ENCODE data around the gene PRKN.
"Not testable (repeated sequence)": the region's sequence is repeated elsewhere in the genome, so short reads cannot be mapped to it uniquely, and the experiment has no call there.

Gene PRKN

DNA sequence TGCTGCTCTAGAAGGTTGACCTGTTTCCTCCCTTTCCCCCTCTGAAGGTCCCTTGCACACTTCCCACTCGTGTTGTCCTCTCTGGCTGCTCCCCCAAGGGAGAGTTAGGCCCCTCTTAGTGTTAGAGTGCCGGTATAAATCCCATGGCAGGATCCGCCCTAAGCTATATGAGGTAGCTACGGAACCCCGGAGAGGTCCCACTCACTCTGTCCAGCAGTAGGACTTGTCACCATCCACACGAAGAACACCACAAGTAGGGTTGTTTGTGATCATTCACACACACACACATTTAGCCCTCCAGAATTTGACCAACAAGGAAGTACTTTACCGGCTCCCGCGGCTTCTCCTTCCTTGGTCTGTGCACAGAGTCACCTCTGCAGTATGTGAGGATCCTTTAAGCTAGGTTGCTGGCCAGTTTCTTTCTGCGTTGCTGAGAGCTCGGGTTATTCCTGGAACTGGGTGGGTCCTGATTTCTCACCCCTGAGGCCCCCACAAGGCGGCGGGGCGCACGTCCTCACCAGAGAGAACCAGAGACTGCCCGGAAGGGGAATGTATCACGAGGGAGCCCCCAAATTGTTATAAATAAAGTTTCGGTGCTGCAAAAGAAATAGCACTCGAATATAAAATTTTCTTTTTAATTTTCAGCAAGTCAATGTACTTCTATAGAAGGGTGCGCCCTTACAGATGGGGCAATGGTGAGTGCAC, 1412.9 kb downstream of the PRKN start:
- DNase-seq, result not testable (repeated sequence)

DNA sequence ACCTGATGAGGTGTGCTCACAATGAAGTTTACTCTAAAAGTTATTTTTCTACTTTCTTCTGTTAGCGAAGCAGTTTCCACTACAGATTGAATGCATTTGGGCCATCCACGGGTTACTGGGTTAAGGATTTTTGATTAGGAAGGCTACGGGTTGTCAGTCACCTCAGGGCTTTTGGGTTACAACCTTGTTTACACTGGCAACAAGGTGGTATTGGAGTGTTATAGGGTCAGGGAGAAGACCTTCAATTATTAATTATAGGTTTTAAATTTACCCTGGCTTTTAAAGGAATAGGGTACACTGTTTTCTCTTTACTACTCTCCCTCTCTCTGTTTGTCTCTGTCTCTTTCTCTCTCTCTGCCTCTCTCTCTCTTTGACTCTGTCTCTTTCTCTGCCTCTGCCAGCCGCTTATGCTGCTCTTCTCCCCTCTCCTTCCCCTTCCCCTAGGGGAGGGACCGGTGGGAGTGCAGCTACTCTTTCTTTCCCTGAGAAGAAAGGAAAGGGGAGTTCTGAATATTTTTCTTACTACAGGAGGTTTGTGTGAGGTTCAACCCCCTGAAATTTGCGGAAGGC, 1413.5 kb downstream of the PRKN start:
- no peak for DNase-seq

DNA sequence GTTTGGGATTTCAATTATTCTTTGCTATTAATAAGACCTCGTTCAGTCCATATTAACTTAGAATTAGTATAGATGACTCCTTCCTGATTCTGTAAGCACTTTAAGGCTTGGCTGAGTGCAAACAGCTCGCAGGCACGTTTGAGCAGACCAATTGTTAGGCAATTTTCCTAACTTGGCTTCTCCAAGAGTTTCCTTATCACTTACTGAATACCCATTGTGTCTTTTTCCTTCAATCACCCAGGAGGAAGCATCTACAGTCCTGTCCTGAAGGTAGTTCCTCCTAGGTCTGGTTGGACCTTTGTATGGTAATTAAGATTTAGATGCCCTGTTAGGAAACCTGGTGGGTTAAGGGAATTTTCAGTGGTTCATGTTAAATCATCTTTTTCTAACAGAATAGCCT, 1414.1 kb downstream of the PRKN start:
- DNase-seq, result not testable (repeated sequence)

DNA sequence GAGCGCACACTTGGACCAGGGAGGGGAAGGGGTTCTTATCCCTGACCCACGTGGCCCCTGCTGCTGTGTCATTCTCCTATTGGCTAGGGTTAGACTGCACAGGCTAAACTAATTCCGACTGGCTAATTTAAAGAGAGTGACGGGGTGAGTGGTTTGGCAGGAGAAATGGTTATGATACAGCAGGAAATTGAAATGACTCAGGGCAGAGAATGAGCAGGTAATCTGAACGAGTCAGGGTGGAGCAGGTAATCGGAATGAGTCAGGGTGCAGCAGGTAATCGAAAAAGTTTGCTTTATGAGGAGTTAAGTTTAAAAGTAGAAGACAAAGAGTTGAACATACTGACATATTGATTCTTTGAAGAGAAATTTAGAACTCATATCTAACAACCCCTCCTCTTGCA, 1417.8 kb downstream of the PRKN start:
- not testable (repeated sequence) for DNase-seq

DNA sequence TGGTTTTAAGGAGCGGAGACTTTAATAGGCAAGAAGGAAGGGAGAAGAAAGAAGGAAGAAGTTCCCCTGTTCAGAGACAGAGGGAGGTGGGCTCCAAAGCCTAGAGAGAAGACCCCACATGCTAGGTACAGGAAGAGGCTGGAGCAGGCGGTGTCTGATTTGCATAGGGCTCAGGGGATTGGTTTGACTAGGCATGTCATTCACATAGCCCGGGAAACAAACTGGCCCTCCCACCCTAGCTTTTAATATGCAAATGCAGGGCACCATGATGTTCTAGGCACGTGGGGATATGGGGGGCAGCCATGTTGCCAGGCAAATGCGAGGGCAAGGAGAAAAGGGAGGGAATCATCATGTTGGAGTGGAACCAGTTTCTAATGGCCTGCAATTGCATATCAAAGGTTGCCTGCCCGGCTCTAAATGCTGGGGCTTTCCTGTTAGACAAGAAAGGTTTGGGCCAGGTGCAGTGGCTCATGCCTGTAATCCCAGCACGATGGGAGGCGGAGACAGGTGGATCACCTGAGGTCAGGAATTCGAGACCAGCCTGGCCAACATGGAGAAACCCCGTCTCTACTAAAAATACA, 1419.4 kb downstream of the PRKN start:
- no peak for DNase-seq

DNA sequence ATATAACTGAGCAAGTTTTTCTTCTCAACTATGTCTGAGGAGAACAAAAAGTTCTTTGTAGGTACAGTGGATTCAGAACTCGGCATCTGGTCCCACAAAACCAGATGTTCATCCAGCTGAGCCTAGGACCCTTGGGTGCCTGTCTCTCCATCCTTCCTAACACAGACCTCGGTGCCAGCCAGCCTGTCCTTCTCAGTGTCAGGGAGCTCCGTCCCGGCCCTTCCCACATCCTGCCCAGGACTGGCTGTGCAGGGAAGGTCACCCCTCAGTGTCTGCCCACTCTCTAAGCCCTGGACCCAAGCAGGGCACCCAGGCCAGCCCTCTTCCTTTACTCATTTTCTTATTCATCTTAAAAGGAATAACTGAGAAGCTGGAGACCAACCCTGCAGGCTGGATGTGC, 1421.7 kb downstream of the PRKN start:
- no peak for DNase-seq

DNA sequence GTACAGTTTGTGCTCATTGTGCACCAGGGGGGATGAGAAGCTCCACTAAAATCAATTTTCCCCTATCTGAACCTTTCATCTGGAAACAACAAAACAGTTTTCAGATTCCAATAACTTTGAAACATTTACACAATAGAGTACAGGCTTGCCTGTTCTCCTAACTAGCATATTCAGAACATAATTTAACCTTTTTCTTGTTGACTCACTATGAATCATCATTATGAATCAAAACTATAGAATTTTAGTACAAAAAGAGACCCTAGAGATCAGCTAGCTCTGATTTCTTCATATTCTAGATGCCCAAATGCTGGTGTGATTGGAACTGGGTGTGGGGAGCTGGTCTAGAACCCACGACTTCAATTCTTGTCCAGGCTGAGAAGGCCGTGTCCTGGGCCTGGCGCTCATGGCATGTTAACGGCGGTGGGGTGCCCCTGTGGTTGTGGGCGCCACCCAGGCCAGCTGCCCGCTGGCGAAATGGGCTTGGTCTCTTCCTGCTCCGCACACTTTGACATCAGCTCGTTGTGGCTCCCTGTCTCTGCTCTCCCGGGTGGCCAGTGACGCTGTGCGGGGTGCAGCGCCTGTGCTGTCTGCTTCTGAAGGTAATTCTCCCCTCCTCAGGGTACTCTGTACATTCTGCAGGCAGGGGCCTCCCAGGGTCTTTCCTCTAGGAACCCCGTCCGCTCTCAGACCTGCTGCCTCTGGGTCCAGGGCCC, 1423.8 kb downstream of the PRKN start:
- DNase-seq, result no peak

DNA sequence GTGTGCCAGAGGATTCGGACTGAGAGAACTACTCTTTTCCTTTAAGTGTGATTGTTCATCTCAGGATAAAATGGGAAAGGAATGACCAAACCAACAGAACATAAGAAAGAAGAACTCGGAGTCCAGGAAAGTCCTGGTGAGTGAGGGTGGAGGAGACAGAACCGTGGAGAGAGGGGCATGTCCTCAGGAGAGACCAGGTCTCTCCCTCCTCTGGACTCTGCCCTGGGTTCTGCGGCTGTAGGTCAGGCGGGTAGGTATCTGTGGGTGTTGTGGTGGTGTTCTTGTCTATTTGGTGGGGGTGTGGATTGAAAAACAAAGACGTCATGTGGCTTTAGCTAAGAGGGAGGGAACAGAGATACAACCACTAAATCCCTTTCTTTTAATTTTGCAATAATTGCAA, 1424.6 kb downstream of the PRKN start:
- DNase-seq, result no peak

DNA sequence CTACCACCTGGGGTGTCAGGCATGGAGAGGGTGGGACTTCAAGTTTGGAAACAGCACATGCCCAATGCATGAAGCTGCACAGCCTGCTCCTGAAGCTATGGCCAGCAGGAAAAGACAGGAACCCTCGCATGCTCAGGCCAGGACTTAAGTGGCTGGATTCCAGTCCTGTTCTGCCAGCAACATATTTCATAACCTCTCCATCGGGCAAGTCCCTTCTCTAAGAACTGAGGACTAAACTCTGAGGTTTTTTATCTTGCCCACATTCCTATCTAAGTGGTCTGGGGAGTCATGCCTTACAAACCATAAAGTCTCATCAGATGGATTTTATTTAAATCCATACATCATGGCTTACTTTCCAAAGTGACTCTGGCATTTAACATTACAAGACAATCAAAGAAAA, 1426.2 kb downstream of the PRKN start:
- DNase-seq, result no peak

DNA sequence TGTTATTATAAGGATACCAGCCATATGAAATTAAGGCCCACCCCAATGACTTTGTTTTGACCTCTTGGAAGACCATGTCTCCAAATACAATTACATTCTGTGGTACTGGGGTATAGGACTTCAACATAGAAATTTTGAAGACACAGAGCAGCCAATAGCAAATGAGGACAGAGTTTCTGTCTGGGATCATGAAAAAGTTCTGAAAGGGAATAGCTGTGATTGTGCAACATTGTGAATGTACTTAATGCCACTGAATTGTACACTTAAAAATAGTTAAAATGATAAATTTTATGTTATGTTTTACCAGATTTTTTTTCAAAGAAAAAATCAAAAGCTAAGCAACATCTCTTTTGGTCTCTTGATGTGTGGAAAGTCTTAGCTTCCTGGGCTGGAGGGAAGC, 1426.7 kb downstream of the PRKN start:
- DNase-seq, result no peak

DNA sequence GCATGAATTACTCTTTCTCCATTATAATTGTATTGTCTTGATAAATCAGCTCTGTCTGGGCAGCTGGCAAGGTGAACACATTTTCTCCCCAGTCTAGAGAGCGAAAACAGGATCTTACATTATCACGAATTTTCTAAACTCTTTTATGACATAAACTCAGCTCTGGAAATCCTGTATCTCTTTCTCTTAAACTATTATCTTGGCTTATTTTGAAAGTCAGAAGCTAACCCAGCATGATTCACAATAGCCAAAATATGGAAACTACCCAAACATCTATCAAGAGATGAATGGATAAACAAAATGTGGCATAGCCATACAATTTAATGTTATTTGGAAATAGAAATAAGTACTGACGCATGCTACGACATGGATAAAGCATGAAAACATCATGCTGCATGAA, 1427.8 kb downstream of the PRKN start:
- no peak for DNase-seq
